ENCODE data around the gene AGBL4. TPM values are rescaled to one million over a fixed set of nuclear protein-coding genes. Genes with fewer than 3 reads are reported as not detected.

AGBL4 gene
- polyA plus RNA-seq, 1 donor (not counting 4 experiments of a cell fraction or from before 2014, with no cell fraction given), result not detected

- DNase-seq (ENCODE audit: low read depth, low spot score), result no peak
- Histone ChIP-seq H3K4me1 (ENCODE audit: control insufficient read depth, extremely low read depth, insufficient read depth, low read length) (peaks cover 4% of the 10 kb centered on the region), H3K9me1 (ENCODE audit: control insufficient read depth, extremely low read depth, insufficient read depth, low read length) (no peaks in the 10 kb centered on the region), H4K20me1 (ENCODE audit: control insufficient read depth, extremely low read depth, insufficient read depth, low read length) (no peaks in the 10 kb centered on the region), H3K27ac (ENCODE audit: control insufficient read depth, insufficient read depth, low read length) (no peak overlapping the region), H3K4me2 (ENCODE audit: control insufficient read depth, extremely low read depth, insufficient read depth, low read depth, low read length) (no peak overlapping the region), H3K79me2 (ENCODE audit: control insufficient read depth, insufficient read depth, low read length) (no peaks in the 10 kb centered on the region), H3K9ac (ENCODE audit: control insufficient read depth, extremely low read depth, insufficient read depth, low read length) (no peak overlapping the region), H3K4me3 (ENCODE audit: control insufficient read depth in 2 of 3, extremely low read depth in 1 of 3, insufficient read depth in 2 of 3, low read depth in 1 of 3, low read length in 3 of 3) (no peak overlapping the region), H3K27me3 (ENCODE audit: control insufficient read depth, extremely low read depth, insufficient read depth, low read length) (no peaks in the 10 kb centered on the region), H2AFZ (ENCODE audit: control insufficient read depth, low read length) (no peak overlapping the region), H3K9me3 (ENCODE audit: control insufficient read depth, low read depth, low read length) (no peaks in the 10 kb centered on the region), H3K36me3 (ENCODE audit: control insufficient read depth in 2 of 2, extremely low read depth in 1 of 2, insufficient read depth in 2 of 2, low read length in 2 of 2) (no peaks in the 10 kb centered on the region)
- no peak for TF ChIP-seq EZH2 (IDR thresholded peaks at IDR 0.05; ENCODE audit: low read length)
- TF ChIP-seq CTCF (optimal IDR thresholded peaks at IDR 0.05 in 1 of 3, IDR thresholded peaks at IDR 0.05 in 1 of 3, conservative IDR thresholded peaks at IDR 0.05 in 1 of 3; ENCODE audit: extremely low read depth in 1 of 3, insufficient read depth in 2 of 3, low read length in 3 of 3), result no peak
- dilution Hi-C loops (cut with MboI; ENCODE audit: extremely low pct_ligation_motif_present, low sequenced_read_pairs), result no loop called here
- peak; percentile 26 for FAIRE-seq
Measured at GRCh38 chr1:48683839-48684238, 1339.9 kb downstream of the AGBL4 start.

- FAIRE-seq, result no peak
- no peak overlapping the region for H3K4me2 ChIP-seq (ENCODE audit: control insufficient read depth, extremely low read depth, insufficient read depth, low read depth, low read length)
Measured at GRCh38 chr1:48681476-48682305, 1342.1 kb downstream of the AGBL4 start.

More at GRCh38 chr1:48681476-48682305, 1342.1 kb downstream of the AGBL4 start:
- Histone ChIP-seq H3K27me3 (ENCODE audit: control insufficient read depth, extremely low read depth, insufficient read depth, low read length) (no peaks in the 10 kb centered on the region), H2AFZ (ENCODE audit: control insufficient read depth, low read length) (no peak overlapping the region), H3K4me3 (ENCODE audit: control insufficient read depth in 2 of 3, extremely low read depth in 1 of 3, insufficient read depth in 2 of 3, low read depth in 1 of 3, low read length in 3 of 3) (no peak overlapping the region), H3K36me3 (ENCODE audit: control insufficient read depth in 2 of 2, extremely low read depth in 1 of 2, insufficient read depth in 2 of 2, low read length in 2 of 2) (no peaks in the 10 kb centered on the region), H4K20me1 (ENCODE audit: control insufficient read depth, extremely low read depth, insufficient read depth, low read length) (no peaks in the 10 kb centered on the region), H3K9me3 (ENCODE audit: control insufficient read depth, low read depth, low read length) (no peaks in the 10 kb centered on the region), H3K9ac (ENCODE audit: control insufficient read depth, extremely low read depth, insufficient read depth, low read length) (no peak overlapping the region), H3K9me1 (ENCODE audit: control insufficient read depth, extremely low read depth, insufficient read depth, low read length) (no peaks in the 10 kb centered on the region), H3K27ac (ENCODE audit: control insufficient read depth, insufficient read depth, low read length) (no peak overlapping the region), H3K4me1 (ENCODE audit: control insufficient read depth, extremely low read depth, insufficient read depth, low read length) (no peaks in the 10 kb centered on the region), H3K79me2 (ENCODE audit: control insufficient read depth, insufficient read depth, low read length) (no peaks in the 10 kb centered on the region)
- TF ChIP-seq CTCF (optimal IDR thresholded peaks at IDR 0.05 in 1 of 3, IDR thresholded peaks at IDR 0.05 in 1 of 3, conservative IDR thresholded peaks at IDR 0.05 in 1 of 3; ENCODE audit: extremely low read depth in 1 of 3, insufficient read depth in 2 of 3, low read length in 3 of 3) (no peak), EZH2 (IDR thresholded peaks at IDR 0.05; ENCODE audit: low read length) (no peak)
- dilution Hi-C loops (cut with MboI; ENCODE audit: extremely low pct_ligation_motif_present, low sequenced_read_pairs), result no loop called here
- DNase-seq (ENCODE audit: low read depth, low spot score), result no peak

Data from keratinocyte (primary cell).